ENCODE results near the gene ITGA1. TPM values are rescaled to one million over a fixed set of nuclear protein-coding genes. Genes with fewer than 3 reads are reported as not detected.

Gene ITGA1
- total and polyA plus RNA-seq, 2 of the 13 experiments (the other 11 are each of a cell fraction or from before 2014, with no cell fraction given) = 23.1 to 28.6 TPM

- POLR2A ChIA-PET = interaction anchor here (0.9 to 3.9 kb wide), 6 partner anchors 8 to 310 kb away, joined by 3 to 79 read pairs (median 4); partner anchors contain the start of genes ITGA1, MOCS2 and PELO
- in situ Hi-C loops (cut with HindIII; ENCODE audit: extremely low pct_ligation_motif_present, low pct_unique_long_range_greater_than_20kb) = no loop called here
- FAIRE-seq = no peak
- Histone ChIP-seq H4K20me1 (ENCODE audit: insufficient read depth, low read length) (peaks cover 37% of the 10 kb centered on the region), H3K4me3 (replicated peaks in 1 of 3; ENCODE audit: insufficient read depth in 1 of 3, low read depth in 2 of 3, low read length in 3 of 3) (peak overlapping the region; percentile 66 to 86 (median 70); a peak in 5 of 6 replicates), H3K4me2 (ENCODE audit: low read depth, low read length) (peak overlapping the region; percentile 94), H3K27ac (ENCODE audit: extremely low read length, insufficient read depth, low read length) (peak overlapping the region; percentile 88), H3K27me3 (ENCODE audit: control insufficient read depth in 1 of 2, insufficient read depth in 2 of 2, low read length in 2 of 2) (no peaks in the 10 kb centered on the region; a peak in 1 of 5 replicates), H3K9ac (ENCODE audit: insufficient read depth, low read depth, low read length) (peak overlapping the region; percentile 86), H3K4me1 (ENCODE audit: insufficient read depth, low read length) (peaks cover 79% of the 10 kb centered on the region), H3K9me3 (ENCODE audit: low read length) (no peaks in the 10 kb centered on the region), H3K79me2 (ENCODE audit: insufficient read depth, low read length) (peaks cover 97% of the 10 kb centered on the region), H2AFZ (ENCODE audit: low read length) (no peak overlapping the region), H3K36me3 (replicated peaks in 1 of 2; ENCODE audit: control insufficient read depth in 1 of 2, insufficient read depth in 2 of 2, low read length in 2 of 2) (peaks cover 0 to 11% of the 10 kb centered on the region in 2 experiments; a peak in 2 of 5 replicates)
- ATAC-seq = peak; percentile 86
- intact Hi-C loops (cut with micrococcal nuclease; ENCODE audit: unreplicated experiment) = loop anchor here (1.0 to 2.0 kb wide), 2 partner anchors 9 to 13 kb away; partner anchors contain the start of genes ITGA1 and PELO
- 0% methylated on average over 6 of the region's 34 CpGs for WGBS (ENCODE audit: low lambda C conversion rate)
- DNase-seq (ENCODE audit: low spot score) = peak; percentile 86
- no TSS peak for BruUV-seq (replicated peaks)
- CTCF ChIA-PET (ENCODE audit: low intra/inter-chr PET ratio, low total read pairs) = no interaction called here
- TF ChIP-seq ZNF350 (CRISPR knock-in tag; IDR thresholded peaks at IDR 0.05; ENCODE audit: borderline replicate concordance, low read depth) (peak; percentile 41; the same call in 1 of the 2 replicates), ZNF335 (CRISPR knock-in tag; IDR thresholded peaks at IDR 0.05) (0 out of 2 replicates have a peak, but pooled peaks have one; percentile 28), HINFP (CRISPR knock-in tag; IDR thresholded peaks at IDR 0.05; ENCODE audit: low read depth) (no peak), PBX2 (CRISPR knock-in tag; IDR thresholded peaks at IDR 0.05) (no peak), ZNF232 (CRISPR knock-in tag; IDR thresholded peaks at IDR 0.05; ENCODE audit: borderline replicate concordance) (no peak; the same call in 1 of the 2 replicates), KDM5A (IDR thresholded peaks at IDR 0.05; ENCODE audit: borderline replicate concordance, low read length) (no peak), ZNF788 (CRISPR knock-in tag; IDR thresholded peaks at IDR 0.05; ENCODE audit: borderline replicate concordance) (peak; percentile 71; the same call in 1 of the 2 replicates), ZBTB46 (CRISPR knock-in tag; IDR thresholded peaks at IDR 0.05; ENCODE audit: borderline replicate concordance) (no peak), CEBPB (IDR thresholded peaks at IDR 0.05; ENCODE audit: borderline replicate concordance, low read depth, low read length) (peak; percentile 52; the same call in 1 of the 2 replicates), SNAI1 (CRISPR knock-in tag; IDR thresholded peaks at IDR 0.05; ENCODE audit: borderline replicate concordance) (no peak), ATRX (CRISPR knock-in tag; IDR thresholded peaks at IDR 0.05; ENCODE audit: borderline replicate concordance) (no peak), ZNF44 (CRISPR knock-in tag; IDR thresholded peaks at IDR 0.05) (no peak), MIXL1 (CRISPR knock-in tag; IDR thresholded peaks at IDR 0.05) (no peak), ZFP1 (CRISPR knock-in tag; IDR thresholded peaks at IDR 0.05) (no peak), ARID2 (CRISPR knock-in tag; IDR thresholded peaks at IDR 0.05; ENCODE audit: borderline replicate concordance) (no peak; the same call in 1 of the 2 replicates), TOPORS (CRISPR knock-in tag; IDR thresholded peaks at IDR 0.05) (no peak), KLF15 (CRISPR knock-in tag; IDR thresholded peaks at IDR 0.05; ENCODE audit: borderline replicate concordance) (no peak), ZNF275 (CRISPR knock-in tag; IDR thresholded peaks at IDR 0.05; ENCODE audit: borderline replicate concordance) (no peak), MTF1 (CRISPR knock-in tag; IDR thresholded peaks at IDR 0.05) (no peak)
These were observed 12.3 kb downstream of the ITGA1 start for GRCh38 chr5:52799983-52800393.

All from HepG2 (cell line).